NT2/D1 (cell line): ENCODE measurements around the gene AFDN.

Experiments
- SUZ12 ChIP-seq: IDR thresholded peaks from 2 replicates; pipeline ENCODE4 v1.6.1; 2011; ENCODE audit not compliant: insufficient read length, insufficient read depth; ENCODE audit errors: extremely low read depth
- YY1 ChIP-seq: IDR thresholded peaks from 2 replicates; pipeline ENCODE4 v1.6.1; 2011; ENCODE audit not compliant: insufficient read length, insufficient read depth
- ZNF274 ChIP-seq: IDR thresholded peaks from 2 replicates; pipeline ENCODE4 v1.6.1; 2011; ENCODE audit warnings: mild to moderate bottlenecking, low read depth, low read length

GRCh38 chr6:167987396-167988153 is 160.9 kb downstream of the AFDN start:
- TF ChIP-seq ZNF274 = no peak
- no peak for TF ChIP-seq YY1
- no peak for TF ChIP-seq SUZ12
